ENCODE measurements around the gene TENM3. TPM values are rescaled to one million over a fixed set of nuclear protein-coding genes. Genes with fewer than 3 reads are reported as not detected.

The TENM3 gene
- total and polyA plus RNA-seq, 3 donors from 2014 or later = 10.9 to 42.7 (median 42.2) TPM

- no peaks in the 10 kb centered on the region for H3K27me3 ChIP-seq
- DNase-seq = no peak
- no peaks in the 10 kb centered on the region for H3K4me1 ChIP-seq
- intact Hi-C loops (cut with DNase I; ENCODE audit: low total_unique reads) = no loop called here
- no peak overlapping the region for H3K27ac ChIP-seq
- WGBS, 2 donors = 91 to 96% methylated on average over 4 of the region's 4 CpGs
- H3K36me3 ChIP-seq (ENCODE audit: low read depth, missing control alignments) = no peaks in the 10 kb centered on the region
- H3K4me3 ChIP-seq = no peak overlapping the region
- H3K9me3 ChIP-seq = no peaks in the 10 kb centered on the region
- TF ChIP-seq CTCF (IDR thresholded peaks at IDR 0.05) (no peak), POLR2A (IDR thresholded peaks at IDR 0.05) (no peak)
Measured at GRCh38 chr4:182547435-182547834, 304.2 kb downstream of the TENM3 start.

GRCh38 chr4:182548156-182548555 is 305.0 kb downstream of the TENM3 start:
- WGBS, 2 donors = 83 to 86% methylated on average over 6 of the region's 6 CpGs
- TF ChIP-seq POLR2A (IDR thresholded peaks at IDR 0.05) = no peak
- TF ChIP-seq CTCF (IDR thresholded peaks at IDR 0.05) = no peak
- intact Hi-C loops (cut with DNase I; ENCODE audit: low total_unique reads) = no loop called here
- DNase-seq = no peak
- Histone ChIP-seq H3K4me3 (no peak overlapping the region), H3K9me3 (no peaks in the 10 kb centered on the region), H3K27ac (no peak overlapping the region), H3K36me3 (ENCODE audit: low read depth, missing control alignments) (no peaks in the 10 kb centered on the region), H3K27me3 (no peaks in the 10 kb centered on the region), H3K4me1 (no peaks in the 10 kb centered on the region)

- Histone ChIP-seq H3K27ac (no peak overlapping the region), H3K27me3 (no peaks in the 10 kb centered on the region), H3K4me3 (no peak overlapping the region), H3K9me3 (no peaks in the 10 kb centered on the region), H3K4me1 (no peaks in the 10 kb centered on the region), H3K36me3 (ENCODE audit: low read depth, missing control alignments) (no peaks in the 10 kb centered on the region)
- TF ChIP-seq POLR2A (IDR thresholded peaks at IDR 0.05) (no peak), CTCF (IDR thresholded peaks at IDR 0.05) (no peak)
- intact Hi-C loops (cut with DNase I; ENCODE audit: low total_unique reads) = no loop called here
- DNase-seq = no peak
- 67 to 76% methylated on average over 5 of the region's 5 CpGs for WGBS, 2 donors
Measured at GRCh38 chr4:182549356-182549755, 306.2 kb downstream of the TENM3 start.

GRCh38 chr4:182552948-182553347 is 309.7 kb downstream of the TENM3 start:
- intact Hi-C loops (cut with DNase I; ENCODE audit: low total_unique reads) = no loop called here
- TF ChIP-seq POLR2A (IDR thresholded peaks at IDR 0.05) = no peak
- TF ChIP-seq CTCF (IDR thresholded peaks at IDR 0.05) = no peak
- Histone ChIP-seq H3K27me3 (no peaks in the 10 kb centered on the region), H3K4me1 (no peaks in the 10 kb centered on the region), H3K4me3 (no peak overlapping the region), H3K36me3 (ENCODE audit: low read depth, missing control alignments) (no peaks in the 10 kb centered on the region), H3K9me3 (no peaks in the 10 kb centered on the region), H3K27ac (no peak overlapping the region)
- DNase-seq = no peak
- 74 to 81% methylated on average over 9 of the region's 9 CpGs for WGBS, 2 donors

GRCh38 chr4:182553653-182554052 is 310.5 kb downstream of the TENM3 start:
- TF ChIP-seq CTCF (IDR thresholded peaks at IDR 0.05) (no peak), POLR2A (IDR thresholded peaks at IDR 0.05) (no peak)
- 35 to 40% methylated on average over 6 of the region's 6 CpGs for WGBS, 2 donors
- Histone ChIP-seq H3K36me3 (ENCODE audit: low read depth, missing control alignments) (no peaks in the 10 kb centered on the region), H3K4me1 (no peaks in the 10 kb centered on the region), H3K27ac (no peak overlapping the region), H3K4me3 (no peak overlapping the region), H3K27me3 (no peaks in the 10 kb centered on the region), H3K9me3 (no peaks in the 10 kb centered on the region)
- no peak for DNase-seq
- intact Hi-C loops (cut with DNase I; ENCODE audit: low total_unique reads) = no loop called here

Data from testis (tissue), 3 donors.